Adrenal gland (tissue), 5 donors: ENCODE data around the gene EDEM2.
"Not testable (repeated sequence)": the region's sequence is repeated elsewhere in the genome, so short reads cannot be mapped to it uniquely, and the experiment has no call there.

Source experiments
- CTCF ChIP-seq, 6 experiments: fragments of 450-650 bp in 4 of 6; fragments of 200-600 bp in 2 of 6; sonication (generic) in 1 of 6; IDR thresholded peaks; 1 replicate in 5 of 6; 2 replicates in 1 of 6; pipeline versions ENCODE4 v1.5.1 to v1.8.0; 2016 to 2021; ENCODE audit warnings: antibody characterized with exemption in 6 of 6, mild to moderate bottlenecking in 2 of 6, moderate library complexity in 1 of 6
- POLR2A ChIP-seq, 2 donors: fragments of 450-650 bp; IDR thresholded peaks; one replicate each; pipeline ENCODE4 v1.6.1; 2017; ENCODE audit warnings: antibody characterized with exemption in 2 of 2, mild to moderate bottlenecking in 2 of 2, moderate library complexity in 1 of 2
- donor health status: DM: no; HTN: no; CAD: no.

- not testable (repeated sequence) for TF ChIP-seq CTCF, POLR2A (IDR thresholded peaks at IDR 0.05)
These were observed 34.9 kb downstream of the EDEM2 start for GRCh38 chr20:35112276-35112675.
